DMS153 treated with DMSO at 0.1 percent for 48 hours (cell line): ENCODE measurements around the gene C1orf116.
A peak's percentile ranks its signal among the peaks of the same experiment; 100 is the strongest.

Experiments
- DNase-seq: peaks from one replicate; lab custom pipeline; 2025; ENCODE audit not compliant: unreplicated experiment; lab: John Stamatoyannopoulos, UW

Gene C1orf116

GRCh38 chr1:207020709-207021107 lies 11.8 kb downstream of the C1orf116 start:
- DNase-seq = no peak

- no peak for DNase-seq
Observed at GRCh38 chr1:207020065-207020708, 12.4 kb downstream of the C1orf116 start.

DNA sequence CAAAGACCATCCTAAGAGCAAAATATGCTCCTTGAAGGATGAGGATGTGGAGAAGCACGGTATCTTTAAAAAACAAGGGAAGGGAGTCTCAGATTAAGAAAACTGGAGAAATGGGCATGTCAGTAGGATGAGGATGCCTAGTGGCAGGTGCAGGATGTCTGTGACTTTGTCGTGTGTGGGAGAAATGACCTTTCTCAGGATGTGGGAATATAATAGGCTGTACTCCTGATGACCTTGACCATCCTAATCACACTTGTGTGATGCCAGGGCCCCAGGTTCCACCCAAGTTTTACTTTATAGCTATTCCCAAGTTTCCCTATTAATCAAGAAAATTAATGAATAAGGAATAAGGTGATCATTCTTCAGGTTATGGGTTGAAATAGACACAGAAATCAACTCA lies 12.9 kb downstream of the C1orf116 start:
- DNase-seq = no peak

GRCh38 chr1:207019161-207019560 lies 13.4 kb downstream of the C1orf116 start:
- DNase-seq = no peak

DNA sequence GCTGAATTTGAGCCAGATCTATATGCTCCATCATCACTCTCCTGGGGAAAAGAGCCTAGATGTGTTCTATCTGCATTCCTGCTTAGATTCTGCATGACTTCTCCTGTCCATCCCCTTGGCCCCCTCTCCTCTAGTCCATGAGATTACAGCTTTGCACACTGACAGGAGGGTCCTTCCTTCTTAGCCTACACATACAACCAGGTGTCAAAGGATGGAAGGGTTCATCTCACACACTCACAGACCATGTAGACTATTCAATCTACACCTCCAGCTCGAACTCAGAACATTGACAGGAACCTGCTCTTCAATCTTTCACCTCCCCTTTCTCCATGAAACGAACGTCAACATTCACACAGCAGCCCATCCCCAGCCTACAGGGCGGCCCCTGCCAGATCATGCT lies 13.8 kb downstream of the C1orf116 start:
- DNase-seq = no peak

DNA sequence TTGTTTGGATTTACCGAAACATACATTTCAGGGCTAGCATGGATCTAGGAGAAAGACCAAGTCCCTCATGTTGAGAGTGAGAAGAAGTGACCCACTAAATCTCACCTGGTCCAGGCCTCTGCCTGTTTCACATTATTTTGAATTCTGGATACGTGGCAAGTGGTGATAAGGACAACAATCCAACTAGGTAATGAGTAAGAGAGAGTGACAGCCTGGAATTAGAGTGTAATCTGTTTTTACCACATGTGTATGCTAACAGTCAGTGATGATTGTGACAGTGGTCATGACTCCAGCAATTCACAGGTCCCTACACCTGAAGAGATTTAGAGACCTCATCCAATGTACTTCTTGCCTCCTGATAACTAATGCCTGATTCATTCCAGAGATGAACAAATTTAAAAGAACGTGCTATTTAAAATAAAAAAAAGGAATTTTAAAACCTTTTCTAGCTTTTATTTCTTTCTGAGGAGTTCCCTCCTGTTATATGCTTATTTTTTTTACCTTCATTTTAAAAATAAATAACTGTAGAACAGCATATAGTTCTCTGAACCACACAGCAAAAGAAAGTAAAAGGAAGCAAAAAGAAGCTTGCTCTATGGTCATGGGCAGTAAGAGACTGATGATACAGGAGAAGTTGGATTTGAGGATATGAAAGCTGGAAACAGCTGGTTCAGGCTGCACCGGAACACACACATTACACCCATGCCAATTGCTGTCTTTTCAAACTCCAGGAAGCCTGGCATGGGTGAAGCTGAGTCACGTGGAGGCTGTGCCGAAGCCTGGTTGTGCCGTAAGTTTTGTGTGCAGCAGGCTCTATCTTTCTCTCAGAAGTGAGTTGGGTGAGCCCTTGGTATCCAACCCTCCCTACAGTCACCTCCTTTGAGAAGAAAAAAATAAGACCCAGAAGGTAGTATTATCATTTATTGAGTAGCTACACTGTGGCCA lies 14.7 kb downstream of the C1orf116 start:
- DNase-seq = no peak

- no peak for DNase-seq
Observed at GRCh38 chr1:207015791-207016190, 16.8 kb downstream of the C1orf116 start.

GRCh38 chr1:207014728-207015127 lies 17.8 kb downstream of the C1orf116 start:
- no peak for DNase-seq

- DNase-seq = no peak
Observed at GRCh38 chr1:207013321-207014085, 19.1 kb downstream of the C1orf116 start.

GRCh38 chr1:207010726-207011125 lies 21.8 kb downstream of the C1orf116 start:
- no peak for DNase-seq

DNA sequence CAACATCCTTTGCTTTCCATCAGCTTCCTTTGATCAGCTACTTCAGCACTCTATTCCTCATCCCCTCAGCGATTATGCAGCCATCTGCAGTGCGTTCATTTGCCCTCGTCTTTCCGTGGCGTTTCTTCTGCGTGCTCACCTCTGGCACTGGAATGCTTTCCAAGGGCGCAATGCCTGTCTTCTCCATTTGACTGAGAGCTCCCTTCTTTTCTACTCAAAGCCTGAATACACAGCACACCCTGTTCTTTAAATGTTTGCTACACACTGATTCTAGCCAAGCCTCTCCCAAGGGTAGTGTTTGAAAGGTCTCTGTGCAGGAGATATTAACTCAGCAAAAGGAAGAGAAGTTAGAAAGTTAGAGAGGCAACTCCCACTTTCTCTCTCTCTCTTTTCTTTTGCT lies 22.6 kb downstream of the C1orf116 start:
- no peak for DNase-seq

DNA sequence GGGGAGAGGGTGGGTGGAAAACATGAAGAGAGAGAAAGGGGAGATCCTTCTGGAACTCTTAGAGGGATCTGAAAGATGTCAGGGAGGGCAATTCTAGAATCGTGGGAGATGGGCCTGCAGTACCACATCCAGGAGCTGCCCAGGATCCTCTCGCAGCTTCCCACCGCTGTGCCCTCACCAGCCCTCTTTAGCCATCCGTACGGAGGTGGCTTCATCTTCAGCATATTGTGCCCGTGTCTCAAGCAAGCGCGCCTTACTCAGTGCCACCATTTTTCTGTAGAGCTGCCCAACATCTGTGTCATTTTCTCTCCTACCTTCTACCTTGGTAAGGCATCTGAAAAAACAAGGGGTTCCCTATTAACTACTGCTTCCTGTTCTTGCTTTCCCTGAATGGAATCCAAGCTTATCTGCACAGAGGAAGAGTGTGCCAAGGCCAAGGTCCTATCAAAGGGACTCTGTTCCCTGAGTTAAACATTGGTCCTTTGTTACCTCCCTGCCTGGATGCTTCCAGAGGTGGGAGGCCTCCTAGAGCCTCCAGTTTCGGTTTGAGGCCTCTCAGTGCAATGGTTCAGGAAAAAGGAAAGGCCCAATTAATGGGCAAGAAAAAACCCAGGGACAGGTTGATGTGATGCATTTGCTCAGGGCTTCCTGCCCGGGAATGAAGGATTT lies 23.2 kb downstream of the C1orf116 start:
- DNase-seq = no peak

- no peak for DNase-seq
Observed at GRCh38 chr1:207007352-207008033, 25.1 kb downstream of the C1orf116 start.

DNA sequence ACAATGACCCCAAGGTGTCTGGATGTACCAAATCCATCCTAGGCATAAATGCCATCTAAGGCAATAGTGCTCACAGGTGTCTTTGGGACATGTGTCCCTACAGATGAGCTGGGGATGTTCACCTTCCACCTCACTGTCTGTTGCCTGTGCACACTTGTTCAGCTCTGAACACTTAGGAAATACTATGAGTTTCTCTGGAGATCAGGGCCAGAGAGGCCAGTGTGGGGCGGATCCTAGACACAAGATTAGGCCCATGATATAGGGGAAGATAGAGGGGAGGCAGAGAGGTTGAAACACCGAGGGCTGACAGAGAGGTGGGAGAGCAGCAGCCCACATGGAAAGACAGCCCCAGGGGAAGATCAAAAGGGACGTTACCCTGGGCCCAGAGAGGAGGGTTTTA lies 25.6 kb downstream of the C1orf116 start:
- no peak for DNase-seq

- no peak for DNase-seq
Observed at GRCh38 chr1:207006083-207006482, 26.5 kb downstream of the C1orf116 start.

DNA sequence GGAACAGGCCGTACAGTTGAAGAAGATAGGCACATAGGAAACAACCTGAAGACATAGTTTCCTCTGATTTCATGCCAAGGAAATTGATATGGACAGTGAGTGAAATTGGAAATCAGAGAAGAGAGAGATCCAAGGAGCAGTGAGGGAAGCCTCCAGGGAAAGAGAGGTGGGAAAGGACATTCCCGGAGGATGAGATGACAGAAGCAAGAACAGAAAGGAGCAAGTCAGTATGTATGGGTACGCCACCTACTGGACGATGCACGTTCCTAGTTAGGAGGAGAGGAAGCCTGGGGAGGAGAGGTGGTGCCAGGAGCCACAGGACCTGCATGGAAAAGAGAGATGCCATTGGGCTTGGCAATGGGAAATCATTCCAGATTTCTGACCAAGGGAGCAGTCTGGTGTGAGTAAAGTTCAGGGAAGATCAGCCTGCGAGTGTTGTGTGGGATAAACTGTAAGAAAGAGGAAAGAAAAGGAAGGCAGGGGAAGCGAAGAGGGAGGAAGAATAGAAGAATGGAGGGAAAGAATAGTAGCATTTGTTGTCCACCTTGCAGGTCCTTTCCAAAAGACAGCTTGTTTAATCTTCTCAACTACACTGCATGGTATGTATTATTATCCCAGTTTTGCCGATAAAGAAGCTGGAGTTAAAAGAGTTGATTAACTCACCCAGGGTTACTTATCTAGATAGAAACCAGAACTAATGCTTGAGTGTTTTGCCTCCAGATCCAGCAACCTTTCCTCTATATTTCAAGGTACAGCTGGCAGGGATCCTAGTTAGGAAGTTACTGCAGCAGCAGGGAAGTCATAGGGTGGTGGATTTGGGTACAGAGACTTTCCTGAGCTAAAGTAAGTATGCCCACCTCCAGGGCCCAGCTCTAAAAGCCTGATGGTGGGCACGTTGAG lies 27.4 kb downstream of the C1orf116 start:
- DNase-seq = peak; percentile 53

DNA sequence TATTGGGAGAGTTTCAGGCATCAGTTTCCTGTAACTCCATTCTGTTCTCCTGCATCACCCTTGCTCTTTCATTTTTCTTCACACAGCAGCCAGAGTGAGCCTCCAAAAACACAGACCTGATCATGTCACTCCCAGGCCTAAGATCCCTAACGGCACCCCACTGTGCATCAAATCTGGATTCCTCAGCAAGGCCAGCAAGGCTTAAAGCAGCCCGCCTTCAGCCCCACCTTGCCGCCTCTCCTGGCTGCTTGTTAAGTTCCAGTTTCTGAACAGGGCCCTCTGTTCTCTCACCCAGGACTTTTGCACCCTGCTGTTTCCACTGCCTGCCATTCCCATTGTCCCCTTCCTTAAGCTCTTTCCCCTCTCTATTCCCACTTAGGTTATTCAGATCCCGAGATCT lies 29.3 kb downstream of the C1orf116 start:
- no peak for DNase-seq

- peak; percentile 11 for DNase-seq
Observed at GRCh38 chr1:207002724-207003146, 29.8 kb downstream of the C1orf116 start.

- DNase-seq = no peak
Observed at GRCh38 chr1:207001492-207002245, 30.9 kb downstream of the C1orf116 start.
